ENCODE results near the gene DKK3. TPM values are rescaled to one million over a fixed set of nuclear protein-coding genes. Genes with fewer than 3 reads are reported as not detected.

Gene DKK3
- total and polyA plus RNA-seq, 8 donors: 21.8 to 63.8 (median 37.6) TPM

DNA sequence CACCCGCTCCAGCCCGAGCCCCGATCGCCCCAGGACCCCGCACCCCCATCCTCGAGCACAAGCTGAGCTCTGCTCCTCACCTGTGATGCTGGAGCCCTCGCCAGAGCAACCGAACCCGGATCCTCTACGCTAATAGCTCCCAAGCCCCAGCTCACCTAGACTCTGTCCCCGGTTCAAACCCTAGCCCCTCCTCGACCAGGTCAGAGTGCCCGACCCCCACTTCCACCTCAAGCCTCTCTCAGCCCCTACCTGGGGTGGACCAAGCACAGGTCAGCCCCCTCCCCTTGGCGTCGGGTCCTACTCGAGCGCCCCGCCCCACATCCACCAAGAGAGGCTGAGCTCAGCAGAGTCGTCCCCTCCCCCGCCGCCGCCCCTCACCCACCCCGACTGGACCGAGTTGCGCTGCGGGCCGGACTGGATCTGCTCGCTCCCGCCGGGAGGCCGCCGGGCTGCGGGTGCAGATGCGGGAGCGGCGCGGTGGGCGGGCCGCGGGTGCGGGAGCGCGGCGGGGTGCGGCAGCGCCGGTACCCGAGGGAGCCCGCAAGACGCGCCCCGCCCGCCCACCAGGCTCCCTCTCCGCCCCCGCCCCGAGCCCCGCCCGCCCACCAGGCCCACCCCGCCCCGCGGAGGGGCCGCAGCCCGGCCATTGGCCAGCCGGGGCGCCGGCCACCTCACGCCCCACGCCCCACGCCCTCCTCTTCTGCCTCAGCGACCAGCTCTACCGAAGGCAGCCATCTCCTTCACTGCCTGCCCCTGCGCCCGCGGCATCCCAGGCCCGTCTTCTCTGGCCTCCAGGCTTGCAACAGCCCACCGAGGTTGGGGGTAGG lies 577 bp upstream of the DKK3 start:
- H3K27ac ChIP-seq: peak overlapping the region; percentile 54 to 78 (median 73)
- intact Hi-C loops (cut with DNase I; ENCODE audit: low total_unique reads): no loop called here

DNA sequence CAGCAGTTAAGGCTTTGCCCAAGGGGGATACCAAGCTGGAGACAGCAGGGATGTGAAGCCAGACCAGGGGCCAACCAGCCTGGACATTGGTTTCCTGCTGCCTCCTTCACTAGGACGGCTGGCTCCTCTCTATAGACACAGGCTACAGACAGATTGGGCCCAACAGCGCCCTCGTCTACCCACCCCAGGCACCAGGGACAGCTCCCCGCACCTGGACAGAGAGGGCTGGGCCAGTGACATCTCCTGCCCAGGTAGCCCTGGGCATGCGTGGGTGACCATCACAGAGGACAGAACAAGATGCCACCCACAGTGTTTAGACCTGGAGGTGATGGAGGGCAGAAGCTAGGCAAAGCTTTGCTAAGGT lies 1.2 kb downstream of the DKK3 start:
- intact Hi-C loops (cut with DNase I; ENCODE audit: low total_unique reads): no loop called here
- Histone ChIP-seq H3K36me3 (no peaks in the 10 kb centered on the region), H3K4me1 (peaks cover 16 to 51% (median 29%) of the 10 kb centered on the region in 4 donors), H3K27ac (peak overlapping the region in 3 of 5 donors; percentile 73 to 78 (median 74)), H3K27me3 (peaks cover 0 to 34% (median 24%) of the 10 kb centered on the region in 3 donors), H3K9me3 (no peaks in the 10 kb centered on the region), H3K4me3 (peak overlapping the region in 2 of 4 donors; percentile 73 to 76)
- TF ChIP-seq EP300 (IDR thresholded peaks at IDR 0.05): no peak
- no peak for TF ChIP-seq POLR2A (IDR thresholded peaks at IDR 0.05)
- TF ChIP-seq CTCF (IDR thresholded peaks at IDR 0.05): no peak
- TF ChIP-seq POLR2AphosphoS5 (IDR thresholded peaks at IDR 0.05): no peak
- no peak for DNase-seq
- 82 to 94% (median 90%) methylated on average over 4 to 5 of the region's 5 CpGs for WGBS, 5 donors

More for the DNA sequence above, 577 bp upstream of the DKK3 start:
- 1 to 3% (median 2%) methylated on average over 12 to 76 of the region's 76 CpGs for WGBS, 5 donors
- Histone ChIP-seq H3K9me3 (no peaks in the 10 kb centered on the region), H3K4me3 (peak overlapping the region; percentile 59 to 76 (median 67)), H3K36me3 (no peaks in the 10 kb centered on the region), H3K4me1 (peaks cover 16 to 51% (median 29%) of the 10 kb centered on the region in 4 donors), H3K27me3 (peaks cover 0 to 34% (median 24%) of the 10 kb centered on the region in 3 donors)
- peak; percentile 47 to 82 for DNase-seq
- TF ChIP-seq POLR2A (IDR thresholded peaks at IDR 0.05) (no peak), EP300 (IDR thresholded peaks at IDR 0.05) (no peak), CTCF (IDR thresholded peaks at IDR 0.05) (no peak), POLR2AphosphoS5 (IDR thresholded peaks at IDR 0.05) (no peak)

DNA sequence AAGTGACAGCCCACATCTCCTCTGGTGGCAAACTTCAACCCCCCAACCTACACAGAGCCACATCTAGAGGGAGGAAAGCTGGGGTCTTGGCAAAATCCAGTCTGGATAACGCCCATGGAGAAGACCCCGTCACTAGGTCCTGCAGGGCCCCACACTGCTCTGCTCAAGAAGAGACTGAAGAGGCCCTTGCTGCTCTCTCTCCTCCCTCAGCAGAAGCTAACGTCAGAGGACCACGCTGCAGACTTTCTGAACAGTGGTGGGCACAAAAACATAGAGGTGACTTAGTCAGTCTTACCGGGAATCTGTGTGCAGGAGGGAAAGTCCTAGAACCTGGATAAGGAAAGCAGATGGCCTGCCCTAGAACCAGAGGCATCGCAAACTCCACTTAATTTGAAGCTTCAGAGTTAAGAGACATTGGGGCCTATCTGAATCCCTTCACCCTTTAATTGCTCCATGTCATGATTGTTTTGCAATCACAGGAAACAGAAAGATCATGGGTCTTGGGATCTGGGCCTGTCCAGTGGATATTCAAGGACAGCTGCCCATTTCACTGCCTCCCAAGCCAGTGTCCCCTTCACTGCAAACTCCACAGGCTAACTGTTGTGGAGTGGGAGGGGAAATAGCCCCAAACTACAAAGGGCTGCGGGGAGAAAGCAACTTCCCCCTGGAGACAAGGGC lies 1.7 kb downstream of the DKK3 start:
- 93 to 97% (median 95%) methylated on average over 7 of the region's 7 CpGs for WGBS, 5 donors
- intact Hi-C loops (cut with DNase I; ENCODE audit: low total_unique reads): no loop called here
- Histone ChIP-seq H3K9me3 (no peaks in the 10 kb centered on the region), H3K27ac (peak overlapping the region in 4 of 5 donors; percentile 1 to 78 (median 74)), H3K4me1 (peaks cover 16 to 51% (median 29%) of the 10 kb centered on the region in 4 donors), H3K4me3 (peak overlapping the region in 2 of 4 donors; percentile 73 to 76), H3K27me3 (peaks cover 0 to 34% (median 24%) of the 10 kb centered on the region in 3 donors), H3K36me3 (peaks cover 0 to 4% (median under 1%) of the 10 kb centered on the region in 4 donors)
- TF ChIP-seq POLR2AphosphoS5 (IDR thresholded peaks at IDR 0.05) (no peak), CTCF (IDR thresholded peaks at IDR 0.05) (no peak), EP300 (IDR thresholded peaks at IDR 0.05) (no peak), POLR2A (IDR thresholded peaks at IDR 0.05) (no peak)
- DNase-seq: no peak

- no peak for DNase-seq
- H3K27me3 ChIP-seq: peaks cover 0 to 34% (median 24%) of the 10 kb centered on the region in 3 donors
- 61 to 69% (median 67%) methylated on average over 1 of the region's 1 CpG for WGBS, 5 donors
- intact Hi-C loops (cut with DNase I; ENCODE audit: low total_unique reads): no loop called here
- H3K4me3 ChIP-seq: no peak overlapping the region
- H3K4me1 ChIP-seq: peaks cover 16 to 51% (median 29%) of the 10 kb centered on the region in 4 donors
- H3K9me3 ChIP-seq: no peaks in the 10 kb centered on the region
- H3K36me3 ChIP-seq: peaks cover 0 to 16% (median 9%) of the 10 kb centered on the region in 4 donors
- peak overlapping the region in 4 of 5 donors; percentile 23 to 52 (median 36) for H3K27ac ChIP-seq
- TF ChIP-seq CTCF (IDR thresholded peaks at IDR 0.05) (no peak), POLR2AphosphoS5 (IDR thresholded peaks at IDR 0.05) (peak in 2 of 3 donors; percentile 36 to 47)
Observed at GRCh38 chr11:12005476-12005875, 3.0 kb downstream of the DKK3 start.
